HG03095 (cell line): ENCODE measurements around the gene MTRFR.
A peak's percentile ranks its signal among the peaks of the same experiment; 100 is the strongest.
"Not testable (repeated sequence)": the region's sequence is repeated elsewhere in the genome, so short reads cannot be mapped to it uniquely, and the experiment has no call there.

Source experiments
- ATAC-seq: cut with Tn5 transposase; IDR thresholded peaks from one replicate; pipeline ENCODE4 v1.9.1; 2021; ENCODE audit warnings: moderate library complexity; ENCODE audit not compliant: unreplicated experiment

The MTRFR gene

GRCh38 chr12:123232807-123233504 is at the start of gene MTRFR, which contains the start of gene MPHOSPH9:
TSS of gene MTRFR (plus strand) at chr12:123233436. CDS start at chr12:123253675, 20,239 bp downstream.
TSS of gene MPHOSPH9 (minus strand) at chr12:123233141. CDS start at chr12:123230364, 2,777 bp downstream.
- ATAC-seq: peak; percentile 72

- no peak for ATAC-seq
These were observed 45.6 kb upstream of the MTRFR start for GRCh38 chr12:123187637-123188036.

GRCh38 chr12:123199936-123200335 is 33.3 kb upstream of the MTRFR start:
- ATAC-seq: no peak

GRCh38 chr12:123200414-123200813 is 32.8 kb upstream of the MTRFR start:
- ATAC-seq: no peak

GRCh38 chr12:123206794-123207193 is 26.4 kb upstream of the MTRFR start:
- ATAC-seq: not testable (repeated sequence)

- ATAC-seq: not testable (repeated sequence)
These were observed 25.4 kb upstream of the MTRFR start for GRCh38 chr12:123207815-123208214.

GRCh38 chr12:123223241-123223668 is 10.0 kb upstream of the MTRFR start:
- peak; percentile 85 for ATAC-seq

- no peak for ATAC-seq
These were observed 7.8 kb upstream of the MTRFR start for GRCh38 chr12:123225443-123225842.

GRCh38 chr12:123227581-123228258 is 5.5 kb upstream of the MTRFR start:
- no peak for ATAC-seq

- ATAC-seq: no peak
These were observed 4.2 kb upstream of the MTRFR start for GRCh38 chr12:123229051-123229450.

GRCh38 chr12:123231931-123232330 is 1.3 kb upstream of the MTRFR start:
- no peak for ATAC-seq

GRCh38 chr12:123232472-123232806 is 797 bp upstream of the MTRFR start:
- ATAC-seq: no peak

- ATAC-seq: peak; percentile 5
These were observed 471 bp downstream of the MTRFR start for GRCh38 chr12:123233505-123234308.

GRCh38 chr12:123237646-123238329 is 4.6 kb downstream of the MTRFR start:
- ATAC-seq: no peak

GRCh38 chr12:123238330-123238682 is 5.1 kb downstream of the MTRFR start:
- ATAC-seq: no peak

GRCh38 chr12:123238961-123239360 is 5.7 kb downstream of the MTRFR start:
- no peak for ATAC-seq

GRCh38 chr12:123242116-123242904 is 9.1 kb downstream of the MTRFR start:
- no peak for ATAC-seq

GRCh38 chr12:123243671-123244262 is 10.5 kb downstream of the MTRFR start:
- ATAC-seq: no peak

GRCh38 chr12:123245678-123246077 is 12.4 kb downstream of the MTRFR start:
- ATAC-seq: no peak

GRCh38 chr12:123248129-123248528 is 14.9 kb downstream of the MTRFR start:
- not testable (repeated sequence) for ATAC-seq
